ENCODE data around the gene MAD1L1. TPM values are rescaled to one million over a fixed set of nuclear protein-coding genes. Genes with fewer than 3 reads are reported as not detected.

MAD1L1 gene
- total RNA-seq = 16.2 TPM
- long read RNA-seq, partial matches to known transcripts = 0 of 38 reads
- long read RNA-seq, other reads (novel, unspliced or antisense) = 31 of 38 reads

- Histone ChIP-seq H3K4me3 (peak within 1 kb of the TSS; percentile 99), H3K27ac (replicated peaks) (peak within 1 kb of the TSS; percentile 84), H3K27me3 (ENCODE audit: low read depth) (no peaks in the 10 kb centered on the region), H3K36me3 (peaks cover 51% of the 10 kb centered on the region), H3K9me3 (replicated peaks) (no peaks in the 10 kb centered on the region), H3K4me1 (peaks cover 55% of the 10 kb centered on the region)
- peak; percentile 91 for DNase-seq
- intact Hi-C loops (cut with micrococcal nuclease) = no loop called here
- no peak for TF ChIP-seq CTCF (IDR thresholded peaks at IDR 0.05; ENCODE audit: borderline replicate concordance)
Measured at GRCh38 chr7:2232766-2233520, at the start of gene MAD1L1. Gene MAD1L1, minus strand, starts transcription at chr7:2232945. Its CDS starts 2,812 bp downstream, at chr7:2230133.

- Histone ChIP-seq H3K9me3 (replicated peaks) (no peaks in the 10 kb centered on the region), H3K27me3 (ENCODE audit: low read depth) (no peaks in the 10 kb centered on the region), H3K27ac (replicated peaks) (peak overlapping the region; percentile 51), H3K4me3 (no peak overlapping the region), H3K36me3 (peaks cover 5% of the 10 kb centered on the region), H3K4me1 (peaks cover 15% of the 10 kb centered on the region)
- TF ChIP-seq CTCF (IDR thresholded peaks at IDR 0.05; ENCODE audit: borderline replicate concordance) = no peak
- intact Hi-C loops (cut with micrococcal nuclease) = no loop called here
- DNase-seq = no peak
Measured at GRCh38 chr7:2282185-2282751, 49.5 kb upstream of the MAD1L1 start.

GRCh38 chr7:2281541-2281940 is 48.8 kb upstream of the MAD1L1 start:
- intact Hi-C loops (cut with micrococcal nuclease) = no loop called here
- DNase-seq = peak; percentile 22
- no peak for TF ChIP-seq CTCF (IDR thresholded peaks at IDR 0.05; ENCODE audit: borderline replicate concordance)
- Histone ChIP-seq H3K27ac (replicated peaks) (peak overlapping the region; percentile 51), H3K9me3 (replicated peaks) (no peaks in the 10 kb centered on the region), H3K36me3 (peaks cover 10% of the 10 kb centered on the region), H3K4me1 (peaks cover 15% of the 10 kb centered on the region), H3K27me3 (ENCODE audit: low read depth) (no peaks in the 10 kb centered on the region), H3K4me3 (no peak overlapping the region)

GRCh38 chr7:2280424-2280823 is 47.7 kb upstream of the MAD1L1 start:
- H3K4me1 ChIP-seq = peaks cover 15% of the 10 kb centered on the region
- TF ChIP-seq CTCF (IDR thresholded peaks at IDR 0.05; ENCODE audit: borderline replicate concordance) = no peak
- H3K36me3 ChIP-seq = peaks cover 10% of the 10 kb centered on the region
- H3K27ac ChIP-seq (replicated peaks) = no peak overlapping the region
- intact Hi-C loops (cut with micrococcal nuclease) = no loop called here
- H3K9me3 ChIP-seq (replicated peaks) = no peaks in the 10 kb centered on the region
- no peak for DNase-seq
- H3K4me3 ChIP-seq = no peak overlapping the region
- H3K27me3 ChIP-seq (ENCODE audit: low read depth) = no peaks in the 10 kb centered on the region

- intact Hi-C loops (cut with micrococcal nuclease) = no loop called here
Measured at GRCh38 chr7:2279896-2280295, 47.2 kb upstream of the MAD1L1 start.

More at GRCh38 chr7:2279896-2280295, 47.2 kb upstream of the MAD1L1 start:
- peaks cover 15% of the 10 kb centered on the region for H3K4me1 ChIP-seq
- peaks cover 10% of the 10 kb centered on the region for H3K36me3 ChIP-seq
- H3K4me3 ChIP-seq = no peak overlapping the region
- no peak for TF ChIP-seq CTCF (IDR thresholded peaks at IDR 0.05; ENCODE audit: borderline replicate concordance)
- DNase-seq = no peak
- H3K9me3 ChIP-seq (replicated peaks) = no peaks in the 10 kb centered on the region
- H3K27ac ChIP-seq (replicated peaks) = no peak overlapping the region
- no peaks in the 10 kb centered on the region for H3K27me3 ChIP-seq (ENCODE audit: low read depth)

All from left ventricle myocardium inferior (tissue), 1 donor.